HFFc6 (cell line): Measurements from ENCODE around the gene BCKDK. TPM values are rescaled to one million over a fixed set of nuclear protein-coding genes. Genes with fewer than 3 reads are reported as not detected.

Experiments
- DNase-seq: peaks from one replicate; pipeline ENCODE4 v3.0.0-alpha.2; 2018
- H3K27ac Mint-ChIP-seq: 2 replicates; pipeline ENCODE4 v1.8.0; 2020; ENCODE audit warnings: mild to moderate bottlenecking, mixed read lengths
- H3K27me3 Mint-ChIP-seq: 2 replicates; pipeline ENCODE4 v1.8.0; 2021; ENCODE audit warnings: mild to moderate bottlenecking, moderate library complexity, mixed read lengths; ENCODE audit not compliant: insufficient read depth
- H3K36me3 Mint-ChIP-seq: 2 replicates; pipeline ENCODE4 v1.8.0; 2021; ENCODE audit warnings: low read depth, mixed read lengths
- H3K4me1 Mint-ChIP-seq: 2 replicates; pipeline ENCODE4 v1.8.0; 2020; ENCODE audit warnings: low read depth, mixed read lengths
- H3K4me3 Mint-ChIP-seq: 2 replicates; pipeline ENCODE4 v1.8.0; 2020; ENCODE audit warnings: mild to moderate bottlenecking, moderate library complexity, mixed read lengths
- H3K9me3 Mint-ChIP-seq: 2 replicates; pipeline ENCODE4 v1.8.0; 2020; ENCODE audit warnings: mild to moderate bottlenecking, mixed read lengths
- CTCF ChIP-seq: fragments of 200-600 bp; sonication (generic); IDR thresholded peaks from 2 replicates; pipeline ENCODE4 v1.5.0; 2021; ENCODE audit warnings: antibody characterized with exemption, mild to moderate bottlenecking
- total RNA-seq, 6 experiments: library from RNA; stranded (reverse); fragmentation: NEBNext Ultra II Directional; extraction: Animal tissue kit (Norgen Biotek cat#: 25700); gene quantifications; 2 replicates in 1 of 6; 3 replicates in 5 of 6; pipeline ENCODE4 v1.2.3, GENCODE V29; 2021

Gene BCKDK
- total RNA-seq, 6 experiments from 2014 or later = 56.8 to 64.8 (median 59.4) TPM

GRCh38 chr16:31073970-31074813, 34.0 kb upstream of the BCKDK start, which contains the start of the genes ZNF646 and ZNF668:
Gene ZNF646, plus strand, starts transcription at chr16:31074422. Its CDS starts 1,903 bp downstream, at chr16:31076325.
Gene ZNF668, minus strand, starts transcription at chr16:31074240. Its CDS starts 9,781 bp downstream, at chr16:31064459.
- Mint-ChIP-seq H3K4me1 (peaks cover 33% of the 10 kb centered on the region), H3K27ac (peak within 1 kb of the TSS; percentile 97), H3K4me3 (peak within 1 kb of the TSS; percentile 99), H3K27me3 (no peaks in the 10 kb centered on the region), H3K36me3 (peaks cover 17% of the 10 kb centered on the region), H3K9me3 (no peaks in the 10 kb centered on the region)
- no peak for TF ChIP-seq CTCF
- DNase-seq = peak; percentile 99

- H3K36me3 Mint-ChIP-seq = peaks cover 17% of the 10 kb centered on the region
- H3K9me3 Mint-ChIP-seq = no peaks in the 10 kb centered on the region
- H3K27me3 Mint-ChIP-seq = no peaks in the 10 kb centered on the region
- peak overlapping the region; percentile 97 for H3K4me3 Mint-ChIP-seq
- peaks cover 30% of the 10 kb centered on the region for H3K4me1 Mint-ChIP-seq
- peak overlapping the region; percentile 90 for H3K27ac Mint-ChIP-seq
- TF ChIP-seq CTCF = peak; percentile 33; the same call in 1 of the 2 replicates
- DNase-seq = no peak
Measured at GRCh38 chr16:31074814-31075183, 33.4 kb upstream of the BCKDK start.

GRCh38 chr16:31076319-31076718, 31.9 kb upstream of the BCKDK start:
- no peak overlapping the region for H3K4me3 Mint-ChIP-seq
- TF ChIP-seq CTCF = no peak
- peaks cover 24% of the 10 kb centered on the region for H3K36me3 Mint-ChIP-seq
- H3K9me3 Mint-ChIP-seq = no peaks in the 10 kb centered on the region
- H3K27me3 Mint-ChIP-seq = no peaks in the 10 kb centered on the region
- H3K4me1 Mint-ChIP-seq = peaks cover 29% of the 10 kb centered on the region
- no peak overlapping the region for H3K27ac Mint-ChIP-seq
- DNase-seq = no peak

- TF ChIP-seq CTCF = no peak
- Mint-ChIP-seq H3K4me1 (peaks cover 22% of the 10 kb centered on the region), H3K4me3 (no peak overlapping the region), H3K27ac (no peak overlapping the region), H3K36me3 (peaks cover 24% of the 10 kb centered on the region), H3K27me3 (no peaks in the 10 kb centered on the region), H3K9me3 (no peaks in the 10 kb centered on the region)
- no peak for DNase-seq
Measured at GRCh38 chr16:31077024-31077423, 31.2 kb upstream of the BCKDK start.

- H3K9me3 Mint-ChIP-seq = no peaks in the 10 kb centered on the region
- peaks cover 15% of the 10 kb centered on the region for H3K4me1 Mint-ChIP-seq
- no peak overlapping the region for H3K27ac Mint-ChIP-seq
- H3K4me3 Mint-ChIP-seq = no peak overlapping the region
- H3K27me3 Mint-ChIP-seq = no peaks in the 10 kb centered on the region
- H3K36me3 Mint-ChIP-seq = peaks cover 20% of the 10 kb centered on the region
- TF ChIP-seq CTCF = peak; percentile 32; the same call in 1 of the 2 replicates
- no peak for DNase-seq
Measured at GRCh38 chr16:31077592-31078396, 30.4 kb upstream of the BCKDK start.
